RWPE2 (cell line): ENCODE results near the gene STK39.

Experiments used
- ATAC-seq: fragments of 200-7000 bp; cut with Tn5 transposase; 3 replicates; pipeline ENCODE4 v1.9.1; 2021; ENCODE audit warnings: low read depth
- DNase-seq: peaks from one replicate; pipeline ENCODE4 v3.0.0-alpha.2; 2020; ENCODE audit warnings: low spot score
- H3K27ac ChIP-seq: fragments of 450-650 bp; 2 replicates; pipeline ENCODE4 v1.5.1; 2017; ENCODE audit warnings: mild to moderate bottlenecking; ENCODE audit not compliant: poor library complexity, severe bottlenecking
- H3K27me3 ChIP-seq: fragments of 250-450 bp; sonication (Bioruptor Pico); 2 replicates; pipeline ENCODE4 v1.5.1; 2021; ENCODE audit warnings: mild to moderate bottlenecking, moderate library complexity; ENCODE audit not compliant: insufficient read depth, poor library complexity, severe bottlenecking
- H3K36me3 ChIP-seq: fragments of 250-450 bp; sonication (Bioruptor Pico); 2 replicates; pipeline ENCODE4 v1.5.1; 2020; ENCODE audit warnings: low read depth, mild to moderate bottlenecking, moderate library complexity
- H3K4me1 ChIP-seq: fragments of 250-450 bp; sonication (Bioruptor Pico); 2 replicates; pipeline ENCODE4 v1.5.1; 2021; ENCODE audit warnings: mild to moderate bottlenecking, moderate library complexity; ENCODE audit not compliant: insufficient read depth, poor library complexity, severe bottlenecking
- H3K4me3 ChIP-seq: fragments of 250-450 bp; sonication (Bioruptor Pico); 2 replicates; pipeline ENCODE4 v1.5.1; 2021; ENCODE audit warnings: mild to moderate bottlenecking, moderate library complexity; ENCODE audit not compliant: severe bottlenecking
- H3K9me3 ChIP-seq: fragments of 250-450 bp; sonication (Bioruptor Pico); 2 replicates; pipeline ENCODE4 v1.5.1; 2021; ENCODE audit warnings: mild to moderate bottlenecking, moderate library complexity; ENCODE audit not compliant: severe bottlenecking
- CTCF ChIP-seq: fragments of 450-650 bp; IDR thresholded peaks from one replicate; pipeline ENCODE4 v1.5.1; 2017; ENCODE audit warnings: mild to moderate bottlenecking, moderate library complexity; ENCODE audit not compliant: poor library complexity, severe bottlenecking

The STK39 gene

DNA sequence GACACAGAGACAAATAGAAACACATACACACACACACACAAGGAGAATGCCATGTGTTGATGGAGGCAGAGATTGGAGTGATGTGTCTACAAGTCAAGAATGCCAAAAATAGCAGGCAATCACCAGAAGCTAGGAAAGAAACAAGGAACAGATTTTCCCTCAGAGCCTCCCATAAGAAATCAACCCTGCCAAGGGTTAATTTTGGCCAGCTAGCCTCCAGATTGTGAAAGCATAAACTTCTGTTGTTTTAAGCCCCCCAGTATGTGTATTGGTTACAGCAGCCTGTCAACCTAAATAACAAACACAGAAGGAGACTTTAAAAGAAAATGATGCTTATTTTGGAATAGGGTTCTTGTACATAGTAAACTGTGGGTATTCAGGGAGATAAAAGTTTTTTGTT, 5.6 kb upstream of the STK39 start:
- Histone ChIP-seq H3K4me1 (peaks cover 19% of the 10 kb centered on the region), H3K27me3 (no peaks in the 10 kb centered on the region), H3K36me3 (no peaks in the 10 kb centered on the region), H3K4me3 (no peak overlapping the region), H3K9me3 (no peaks in the 10 kb centered on the region), H3K27ac (no peak overlapping the region)
- TF ChIP-seq CTCF = no peak
- DNase-seq (no peak), ATAC-seq (no peak)

DNA sequence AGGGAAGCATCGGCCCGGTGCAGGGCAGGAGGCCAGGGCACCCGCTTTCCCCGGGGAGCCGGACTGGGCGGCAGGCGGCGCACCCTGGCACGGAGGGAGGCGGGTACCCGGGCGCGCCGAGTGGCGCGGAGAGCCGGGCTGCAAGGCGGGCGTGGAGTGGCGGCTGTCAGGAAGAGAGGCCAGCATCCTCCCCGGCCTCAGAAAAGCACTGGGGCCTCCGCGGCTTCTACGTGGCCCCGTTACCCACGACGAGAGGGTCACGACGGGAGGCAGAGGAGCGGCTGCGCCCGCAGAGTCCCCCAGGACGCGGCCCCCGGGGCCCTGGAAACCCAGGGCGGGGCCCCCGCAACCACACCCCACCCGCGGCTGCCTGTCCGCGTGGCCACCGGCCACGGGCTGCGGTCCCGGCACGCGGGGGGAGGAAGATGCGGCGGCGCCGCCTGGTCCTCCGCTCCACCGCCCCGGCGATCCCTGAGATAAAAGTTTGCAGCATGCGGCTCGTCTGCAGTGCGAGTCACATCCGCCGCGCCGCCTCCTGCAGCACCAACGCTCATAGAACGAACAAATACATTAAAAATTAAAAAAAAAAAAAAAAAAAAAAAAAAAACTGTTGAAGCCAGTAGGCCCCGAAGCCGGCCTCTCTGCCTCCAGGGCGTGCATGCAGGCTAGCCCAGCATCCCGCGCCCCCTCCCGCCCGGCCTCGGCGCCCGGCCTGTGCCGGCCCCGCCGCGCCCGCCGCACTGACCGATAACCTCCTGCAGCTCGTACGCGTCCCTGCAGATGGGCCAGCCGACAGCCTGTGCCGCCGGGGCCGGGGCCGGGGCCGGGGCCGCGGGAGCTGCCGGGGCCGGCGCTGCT, 683 bp downstream of the STK39 start:
- no peaks in the 10 kb centered on the region for H3K27me3 ChIP-seq
- ATAC-seq (peak; percentile 64), DNase-seq (peak; percentile 65)
- peaks cover 5% of the 10 kb centered on the region for H3K36me3 ChIP-seq
- peak; percentile 43 for TF ChIP-seq CTCF
- H3K4me3 ChIP-seq = peak overlapping the region; percentile 80
- no peaks in the 10 kb centered on the region for H3K9me3 ChIP-seq
- peaks cover 37% of the 10 kb centered on the region for H3K4me1 ChIP-seq
- H3K27ac ChIP-seq = peak overlapping the region; percentile 84

DNA sequence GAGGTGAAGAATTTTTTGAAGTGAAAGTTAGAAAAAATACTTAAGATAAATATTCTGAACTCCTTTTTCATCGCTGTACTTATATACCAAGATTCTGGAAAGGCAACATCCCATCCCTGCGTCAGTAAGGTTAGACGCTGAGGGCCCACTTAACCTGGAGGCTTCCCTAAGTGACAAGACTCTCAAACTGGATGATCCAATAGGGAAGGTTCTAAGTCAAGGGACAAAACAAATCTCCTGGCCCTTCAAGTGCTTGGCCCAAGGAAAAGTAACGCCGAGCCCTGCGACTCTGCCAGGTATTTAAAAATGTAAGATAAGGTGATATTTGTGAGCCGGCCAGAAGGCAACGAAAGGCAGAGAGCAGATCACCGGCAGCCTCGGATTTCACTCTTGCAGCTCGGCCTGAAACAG, 1.3 kb downstream of the STK39 start:
- TF ChIP-seq CTCF = no peak
- peak overlapping the region; percentile 84 for H3K27ac ChIP-seq
- peak overlapping the region; percentile 80 for H3K4me3 ChIP-seq
- no peak for DNase-seq
- H3K9me3 ChIP-seq = no peaks in the 10 kb centered on the region
- no peak; the same call in 2 of the 3 replicates for ATAC-seq
- peaks cover 5% of the 10 kb centered on the region for H3K36me3 ChIP-seq
- peaks cover 37% of the 10 kb centered on the region for H3K4me1 ChIP-seq
- H3K27me3 ChIP-seq = no peaks in the 10 kb centered on the region

DNA sequence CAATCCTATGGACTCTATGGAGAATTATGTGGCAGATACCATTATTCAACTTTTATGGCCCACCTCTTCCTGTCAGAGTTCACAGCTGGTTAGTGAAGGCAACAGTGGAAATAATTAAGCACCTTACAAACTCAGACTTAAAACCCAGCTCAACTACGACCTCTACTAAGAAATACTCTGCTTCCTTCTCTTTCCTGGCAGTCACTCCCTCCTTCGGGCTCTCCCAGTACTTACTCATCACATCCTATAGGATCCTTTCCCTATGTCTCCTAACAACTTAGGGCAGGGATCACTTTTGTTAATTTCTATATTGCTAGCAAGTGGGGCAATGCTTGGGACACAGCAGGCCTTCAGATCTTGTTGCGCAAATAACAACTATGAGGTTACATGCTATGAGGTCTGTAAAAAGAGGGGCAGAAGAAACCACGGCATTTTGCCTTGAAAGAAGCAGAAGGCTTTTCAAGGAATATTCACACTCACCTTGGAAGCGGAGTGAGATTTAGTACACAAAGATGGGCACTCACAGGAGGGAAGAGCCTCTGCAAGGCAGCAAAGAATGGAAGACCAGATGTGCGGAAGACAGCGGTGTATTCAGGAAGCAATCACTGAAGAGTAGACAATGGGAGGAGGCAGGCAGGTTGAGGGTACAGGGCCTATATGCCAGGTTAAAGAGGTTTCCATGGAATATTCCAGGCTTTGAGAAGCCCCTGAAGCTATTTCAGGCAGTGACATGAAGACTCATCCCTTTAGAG, 2.1 kb downstream of the STK39 start:
- peak; percentile 5 for TF ChIP-seq CTCF
- H3K36me3 ChIP-seq = peaks cover 5% of the 10 kb centered on the region
- no peaks in the 10 kb centered on the region for H3K9me3 ChIP-seq
- H3K27ac ChIP-seq = peak overlapping the region; percentile 84
- DNase-seq (no peak), ATAC-seq (peak; percentile 32; the same call in 2 of the 3 replicates)
- peaks cover 37% of the 10 kb centered on the region for H3K4me1 ChIP-seq
- peak overlapping the region; percentile 0 for H3K4me3 ChIP-seq
- H3K27me3 ChIP-seq = no peaks in the 10 kb centered on the region

DNA sequence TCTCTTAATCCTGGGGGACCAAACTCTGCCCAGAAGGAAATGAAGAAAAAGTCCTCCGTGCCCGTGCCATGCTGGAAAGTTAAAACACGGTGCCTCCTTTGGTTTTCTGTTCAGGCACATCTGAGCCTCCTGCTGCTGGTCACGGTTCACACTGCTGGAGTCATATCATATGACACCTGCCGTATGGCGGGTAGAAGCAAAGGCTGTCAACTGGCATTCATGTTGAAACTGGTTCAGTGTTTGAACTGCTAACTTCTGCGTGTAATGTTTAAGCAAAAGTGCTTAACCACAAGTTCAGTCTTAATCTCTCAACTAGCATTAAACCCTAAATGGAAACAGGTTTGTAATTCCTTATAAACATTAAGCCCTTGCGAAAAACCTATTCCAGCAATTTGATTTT, 3.1 kb downstream of the STK39 start:
- no peak overlapping the region for H3K4me3 ChIP-seq
- no peaks in the 10 kb centered on the region for H3K9me3 ChIP-seq
- H3K27ac ChIP-seq = peak overlapping the region; percentile 84
- ATAC-seq (peak; percentile 41), DNase-seq (no peak)
- H3K4me1 ChIP-seq = peaks cover 37% of the 10 kb centered on the region
- peaks cover 5% of the 10 kb centered on the region for H3K36me3 ChIP-seq
- TF ChIP-seq CTCF = no peak
- no peaks in the 10 kb centered on the region for H3K27me3 ChIP-seq
